ENCODE measurements around the gene MANEAL.

DNA sequence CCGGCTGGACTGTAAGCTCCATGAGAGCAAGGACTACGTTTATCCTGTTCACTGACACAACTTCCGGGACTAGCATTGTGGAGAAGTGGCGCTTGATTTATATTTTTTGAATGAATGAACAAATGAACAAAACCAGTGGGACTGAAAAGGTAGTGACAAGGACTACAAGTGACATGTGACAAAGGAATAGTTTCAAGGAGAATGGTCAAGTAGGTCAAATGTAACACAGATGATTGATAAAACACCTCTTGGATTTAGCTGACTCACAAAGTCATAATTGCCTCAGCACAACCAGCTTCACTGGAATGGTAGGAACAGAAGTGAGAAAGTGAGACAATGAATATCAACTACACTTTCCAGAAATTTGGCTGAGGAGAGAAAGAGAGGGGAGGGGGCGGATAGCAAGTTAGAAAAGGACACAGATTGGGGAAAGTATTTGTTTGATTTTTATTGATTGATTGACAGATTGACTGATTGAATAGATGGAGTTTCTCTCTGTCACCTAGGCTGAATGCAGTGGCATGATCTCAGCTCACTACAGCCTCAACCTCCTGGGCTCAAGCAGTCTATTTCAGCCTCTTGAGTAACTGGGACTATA is 51.5 kb downstream of the MANEAL start:
- TF ChIP-seq EZH2 (IDR thresholded peaks at IDR 0.05; ENCODE audit: insufficient read depth, poor library complexity, severe bottlenecking) (no peak), EZH2phosphoT487 (IDR thresholded peaks at IDR 0.05; ENCODE audit: insufficient read depth, low read depth) (no peak)

All from GM23248 (cell line).